ENCODE data around the gene ZNF26. TPM values are rescaled to one million over a fixed set of nuclear protein-coding genes. Genes with fewer than 3 reads are reported as not detected.
"Not testable (repeated sequence)": the region's sequence is repeated elsewhere in the genome, so short reads cannot be mapped to it uniquely, and the experiment has no call there.

ZNF26 gene
- polyA plus RNA-seq, 10 donors, result 6.8 to 11.3 (median 7.8) TPM

DNA sequence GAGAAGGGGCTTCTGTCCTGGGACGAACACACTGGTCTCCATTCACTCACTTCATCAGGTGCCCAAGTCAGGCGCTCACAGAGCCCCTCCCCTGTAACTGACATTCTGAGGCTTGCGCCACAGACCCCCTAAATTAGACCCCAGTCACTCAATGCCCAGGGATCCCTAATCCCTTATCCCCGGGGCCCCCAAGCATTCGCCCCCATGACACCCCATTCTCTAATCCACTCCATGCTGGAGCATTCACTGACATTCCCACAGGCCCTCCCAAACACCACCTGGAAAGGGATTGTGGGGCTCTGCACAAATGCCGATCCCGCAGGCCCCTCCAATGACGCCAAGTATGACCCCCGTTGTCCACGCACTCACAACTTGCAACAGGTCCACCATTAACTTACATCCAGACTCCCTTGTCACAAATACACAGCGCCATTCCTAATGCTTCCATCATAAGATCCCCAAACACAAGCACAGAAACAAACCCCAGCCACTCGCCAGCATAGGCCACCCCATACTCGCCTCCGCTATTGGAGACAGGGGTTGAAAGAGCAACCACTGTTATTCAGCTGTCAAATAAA, 31.6 kb upstream of the ZNF26 start:
- DNase-seq, result peak in 1 of 3 donors; percentile 2

DNA sequence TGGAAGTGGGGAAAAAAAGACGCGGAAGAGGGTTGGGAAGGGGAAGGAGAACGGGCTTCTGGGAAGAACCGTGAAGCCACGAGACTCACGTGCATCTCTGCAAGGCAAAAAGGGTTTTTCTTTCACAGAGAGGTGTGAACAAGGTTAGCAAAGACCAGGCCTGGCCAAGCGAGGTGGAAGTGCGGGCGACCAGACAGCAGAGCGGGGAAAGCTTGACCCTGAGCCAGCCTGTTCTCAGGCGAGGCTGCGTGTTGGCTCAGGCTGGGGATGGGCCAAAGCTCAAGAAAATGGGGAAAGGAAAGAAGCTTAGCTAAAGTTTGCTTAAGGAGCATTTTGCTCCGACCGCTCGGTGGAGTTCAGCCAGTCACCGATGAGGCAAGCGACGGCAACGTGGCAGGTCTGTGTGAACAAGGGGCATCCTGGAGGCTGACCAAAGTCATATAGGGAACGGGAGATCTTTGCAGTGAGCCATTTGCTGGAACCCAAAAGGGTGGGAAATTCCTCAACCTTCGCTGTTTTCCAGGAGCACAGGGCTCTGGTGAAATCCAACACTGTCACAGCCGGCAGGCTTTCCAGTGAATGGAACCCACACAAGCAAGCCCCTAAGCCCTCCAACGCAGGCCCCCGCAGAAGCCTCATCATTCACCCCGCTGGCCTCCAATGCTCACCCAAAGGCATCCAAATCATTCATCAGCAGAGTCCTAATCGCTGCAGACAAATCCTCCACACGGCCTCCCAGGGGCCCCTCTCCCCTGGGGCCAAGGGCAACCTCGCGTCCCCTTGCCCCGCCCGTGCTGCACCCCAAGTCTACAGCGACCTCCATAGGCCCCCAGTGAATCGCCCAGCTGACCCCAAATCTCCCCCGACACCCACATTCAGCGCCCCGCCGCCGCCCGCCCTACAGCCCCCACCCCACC, 30.8 kb upstream of the ZNF26 start:
- peak; percentile 53 to 88 (median 74) for DNase-seq

DNA sequence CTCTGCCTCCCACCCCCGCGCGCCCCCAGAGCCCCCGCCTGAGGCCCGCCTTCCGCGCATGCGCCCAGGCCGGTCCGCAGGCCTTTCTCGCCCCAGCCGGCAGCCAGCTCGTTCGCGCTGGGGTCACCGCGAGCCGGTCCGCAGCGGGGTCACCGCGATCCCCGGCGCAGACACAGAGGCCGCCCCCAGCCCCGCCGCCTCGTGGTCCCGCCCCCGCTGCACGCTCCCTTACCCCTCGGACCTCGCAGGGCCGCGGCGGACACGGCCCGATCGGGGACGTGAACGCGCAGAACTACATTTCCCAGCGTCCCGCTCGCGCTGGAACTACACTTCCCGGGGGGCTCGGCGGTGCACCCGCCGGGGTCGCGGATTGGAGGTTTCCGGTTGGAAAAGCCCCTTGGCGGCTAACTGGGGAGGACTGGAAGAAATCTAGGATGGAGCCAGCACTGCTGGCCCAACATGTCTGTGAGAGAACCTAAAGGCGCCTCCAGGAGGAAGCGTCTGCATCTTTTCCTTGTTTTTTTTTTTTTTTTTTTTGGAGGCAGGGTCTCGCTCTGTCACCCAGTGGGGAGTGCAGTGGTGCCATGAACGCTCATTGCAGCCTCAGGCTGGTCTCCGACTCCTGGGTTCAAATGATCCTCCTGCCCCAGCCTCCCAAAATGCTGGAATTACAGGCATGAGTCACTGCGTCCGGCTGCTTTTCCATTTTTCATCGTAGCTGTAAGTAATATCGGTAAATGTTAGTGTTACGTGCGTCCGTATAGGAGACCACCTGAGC, 30.0 kb upstream of the ZNF26 start, which contains the start of gene ZNF605:
Gene ZNF605, minus strand, starts transcription at position 296 of the 778 bp plus-strand sequence. CDS start 10,671 bp downstream, outside the sequence.
- peak; percentile 92 to 98 (median 96) for DNase-seq

DNA sequence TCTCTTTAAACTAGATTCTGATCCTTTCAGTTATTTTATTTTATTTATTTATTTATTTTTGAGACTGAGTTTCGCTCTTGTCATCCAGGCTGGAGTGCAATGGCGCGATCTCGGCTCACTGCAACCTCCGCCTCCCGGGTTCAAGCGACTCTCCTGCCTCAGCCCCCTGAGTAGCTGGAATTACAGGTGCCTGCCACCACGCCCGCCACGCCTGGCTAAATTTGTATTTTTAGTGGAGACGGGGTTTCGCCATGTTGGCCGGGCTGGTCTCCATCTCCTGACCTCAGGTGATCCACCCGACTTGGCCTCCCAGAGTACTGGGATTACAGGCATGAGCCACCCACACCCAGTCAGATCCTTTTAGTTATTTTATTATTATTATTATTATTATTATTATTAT, 24.4 kb upstream of the ZNF26 start:
- DNase-seq, result not testable (repeated sequence)

DNA sequence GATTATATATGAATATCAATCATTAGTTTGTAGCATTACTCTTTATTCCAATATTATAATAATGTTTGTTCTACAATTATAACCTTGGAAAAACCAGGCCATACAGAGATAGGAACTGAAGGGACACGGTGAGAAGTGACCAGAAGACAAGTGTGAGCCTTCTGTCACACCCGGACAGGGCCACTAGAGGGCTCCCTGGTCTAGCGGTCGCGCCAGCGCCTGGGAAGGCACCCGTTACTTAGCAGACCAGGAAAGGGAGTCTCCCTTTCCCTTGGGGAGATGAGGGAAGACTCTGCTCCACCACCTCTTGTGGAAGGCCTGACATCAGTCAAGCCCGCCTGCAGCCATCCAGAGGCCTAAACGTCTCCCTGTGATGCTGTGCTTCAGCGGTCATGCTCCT, 22.2 kb upstream of the ZNF26 start:
- not testable (repeated sequence) for DNase-seq

DNA sequence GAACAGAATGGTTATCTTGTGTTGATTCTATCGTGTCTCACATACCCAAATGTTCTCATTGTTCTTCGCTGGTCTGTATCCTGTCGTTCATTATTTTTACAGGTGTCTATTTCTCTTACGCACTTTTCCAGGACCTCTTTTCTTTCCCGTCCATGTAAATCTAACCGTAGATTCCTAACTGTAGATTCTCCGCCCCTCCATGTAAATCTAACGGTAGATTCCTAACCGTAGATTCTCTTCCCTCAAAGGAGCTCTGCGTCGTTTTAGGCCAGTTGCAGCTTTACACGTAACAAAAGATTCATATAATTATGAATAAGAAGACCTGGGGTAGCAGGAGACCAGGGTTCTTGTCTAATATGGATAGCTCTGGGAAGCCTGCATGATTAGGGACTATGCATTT, 20.4 kb upstream of the ZNF26 start:
- DNase-seq, result no peak

DNA sequence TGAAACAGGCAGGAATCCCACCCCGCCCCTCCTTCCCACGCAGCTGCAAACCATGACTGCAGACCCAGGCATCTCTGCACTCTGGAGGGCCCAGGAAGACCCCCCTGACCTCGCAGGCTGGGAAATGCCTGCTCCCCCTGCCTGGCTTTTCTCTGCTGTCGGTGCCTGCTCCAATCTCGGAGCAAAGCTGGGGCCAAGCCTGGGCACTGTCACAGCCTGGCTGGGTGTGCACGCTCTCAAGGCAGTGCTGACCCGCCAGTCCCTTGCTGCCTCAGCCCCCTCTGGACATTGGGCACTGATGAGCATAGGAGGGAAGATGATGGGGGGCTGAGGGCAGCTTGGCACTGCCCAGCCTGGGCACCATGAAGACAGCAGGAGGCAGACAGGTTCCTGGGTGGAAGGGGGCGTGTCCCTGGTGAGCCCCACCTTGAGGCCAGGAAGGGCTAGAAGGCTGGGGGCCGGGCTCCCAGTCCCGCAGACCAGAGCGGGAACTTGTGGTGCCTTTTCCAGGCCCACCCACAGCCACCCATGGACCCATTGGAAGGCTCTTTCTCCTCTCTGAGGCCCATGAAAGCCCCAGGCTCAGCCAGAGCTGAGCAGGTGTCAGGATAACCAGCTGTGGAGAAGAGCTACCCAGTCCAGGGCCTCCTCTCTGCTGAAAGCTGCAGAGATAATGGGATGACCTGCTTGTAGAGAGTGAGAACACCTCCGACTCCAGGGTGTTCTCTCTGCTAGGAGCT, 19.3 kb upstream of the ZNF26 start:
- DNase-seq, result no peak

DNA sequence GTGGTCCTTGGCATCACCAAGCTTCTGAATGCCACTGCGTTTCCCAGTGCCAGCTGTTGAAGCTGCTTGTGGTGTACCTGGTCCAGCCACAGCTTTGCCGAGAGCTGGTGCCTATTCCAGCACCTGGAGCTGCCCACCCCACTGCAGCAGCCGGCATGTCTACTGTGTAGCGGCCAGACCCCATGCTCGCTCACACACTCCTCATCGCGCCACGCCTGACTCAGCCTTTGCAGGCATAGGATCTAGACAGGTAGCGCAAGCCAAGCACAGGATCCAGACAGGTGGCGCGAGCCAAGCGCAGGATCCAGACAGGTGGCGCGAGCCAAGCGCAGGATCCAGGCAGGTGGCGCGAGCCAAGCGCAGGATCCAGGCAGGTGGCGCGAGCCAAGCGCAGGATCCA, 18.4 kb upstream of the ZNF26 start:
- DNase-seq, result no peak

DNA sequence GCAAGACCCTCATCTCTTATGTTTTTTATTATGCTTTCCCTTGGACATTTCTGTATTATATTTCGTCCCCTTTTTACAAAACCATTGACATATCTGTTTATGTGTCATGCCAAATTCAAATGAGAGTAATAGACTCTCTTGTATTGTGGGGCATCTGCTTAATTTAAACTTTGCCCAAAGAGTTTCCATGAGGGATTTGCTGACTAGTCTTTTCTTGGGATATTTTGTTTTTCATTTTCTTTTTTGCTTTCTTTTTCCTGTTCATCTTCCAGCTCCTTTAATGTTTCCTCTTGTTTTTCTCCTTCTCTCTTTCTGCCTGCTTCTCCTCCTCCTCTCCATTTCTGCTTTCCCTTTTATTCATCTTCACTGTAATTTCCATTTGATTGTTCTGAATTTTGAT, 13.8 kb upstream of the ZNF26 start:
- DNase-seq, result no peak

DNA sequence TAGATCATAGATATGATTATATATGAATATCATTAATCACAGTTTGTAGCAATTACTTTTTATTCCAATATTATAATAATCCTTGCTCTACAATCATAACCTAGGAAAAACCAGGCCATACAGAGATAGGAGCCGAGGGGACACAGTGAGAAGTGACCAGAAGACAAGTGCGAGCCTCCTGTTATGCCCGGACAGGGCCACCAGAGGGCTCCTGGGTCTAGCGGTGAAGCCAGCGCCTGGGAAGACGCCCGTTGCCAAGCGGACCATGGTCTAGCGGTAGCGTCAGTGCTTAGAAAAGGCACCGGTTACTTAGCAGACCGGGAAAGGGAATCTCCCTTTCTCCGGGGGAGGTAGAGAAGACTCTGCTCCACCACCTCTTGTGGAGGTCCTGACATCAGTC, 9.3 kb upstream of the ZNF26 start:
- not testable (repeated sequence) for DNase-seq

DNA sequence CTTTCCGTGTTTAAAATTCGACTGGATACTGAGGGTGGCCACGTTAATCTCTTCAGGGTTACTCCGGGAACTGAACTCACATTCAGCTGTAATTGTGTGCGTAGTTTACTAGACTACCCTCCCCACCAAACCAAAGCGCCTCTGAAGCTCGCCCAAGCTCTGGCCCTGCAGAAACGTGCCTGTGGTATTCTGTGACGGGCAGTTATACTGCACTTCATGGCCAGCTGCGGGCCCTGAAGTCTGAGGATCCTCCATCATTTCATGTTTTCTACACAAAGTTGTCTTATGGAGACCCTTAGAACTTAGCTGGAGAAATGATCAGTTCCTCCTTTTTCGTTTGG, 688 bp downstream of the ZNF26 start:
- DNase-seq, result no peak

DNA sequence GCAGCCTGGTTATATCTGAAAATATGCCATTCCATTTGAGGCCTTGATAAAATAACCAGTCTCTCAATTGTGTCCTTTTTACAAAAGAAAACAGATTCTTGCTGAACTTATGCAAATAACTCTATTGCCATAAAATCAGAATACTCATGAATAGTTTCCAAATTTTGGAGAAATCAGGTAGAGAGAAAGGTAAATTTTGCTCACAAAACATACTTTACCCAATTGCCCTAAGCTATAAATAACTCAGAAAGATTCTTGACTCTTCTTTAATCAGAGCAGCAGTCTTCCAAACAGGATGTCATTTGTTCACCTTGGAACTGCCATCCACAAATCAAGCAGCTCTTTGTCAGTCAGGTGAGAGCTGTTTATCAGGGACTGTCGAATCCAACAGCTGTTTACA, 12.6 kb downstream of the ZNF26 start:
- DNase-seq, result no peak

DNA sequence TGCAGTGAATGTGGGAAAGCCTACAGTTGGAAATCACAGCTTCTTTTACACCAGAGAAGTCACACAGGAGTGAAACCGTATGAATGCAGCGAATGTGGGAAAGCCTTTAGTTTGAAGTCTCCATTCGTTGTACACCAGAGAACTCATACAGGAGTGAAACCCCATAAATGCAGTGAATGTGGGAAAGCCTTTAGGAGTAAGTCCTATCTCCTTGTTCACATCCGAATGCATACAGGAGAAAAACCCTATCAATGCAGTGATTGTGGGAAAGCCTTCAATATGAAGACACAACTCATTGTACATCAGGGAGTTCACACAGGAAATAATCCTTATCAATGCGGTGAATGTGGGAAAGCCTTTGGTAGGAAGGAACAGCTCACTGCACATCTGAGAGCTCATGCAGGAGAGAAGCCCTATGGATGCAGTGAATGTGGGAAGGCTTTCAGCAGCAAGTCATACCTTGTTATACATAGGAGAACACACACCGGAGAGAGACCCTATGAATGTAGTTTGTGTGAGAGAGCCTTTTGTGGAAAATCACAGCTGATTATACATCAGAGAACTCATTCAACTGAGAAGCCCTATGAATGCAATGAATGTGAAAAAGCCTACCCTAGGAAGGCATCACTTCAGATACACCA, 24.6 kb downstream of the ZNF26 start:
- peak in 1 of 3 donors; percentile 7 for DNase-seq

DNA sequence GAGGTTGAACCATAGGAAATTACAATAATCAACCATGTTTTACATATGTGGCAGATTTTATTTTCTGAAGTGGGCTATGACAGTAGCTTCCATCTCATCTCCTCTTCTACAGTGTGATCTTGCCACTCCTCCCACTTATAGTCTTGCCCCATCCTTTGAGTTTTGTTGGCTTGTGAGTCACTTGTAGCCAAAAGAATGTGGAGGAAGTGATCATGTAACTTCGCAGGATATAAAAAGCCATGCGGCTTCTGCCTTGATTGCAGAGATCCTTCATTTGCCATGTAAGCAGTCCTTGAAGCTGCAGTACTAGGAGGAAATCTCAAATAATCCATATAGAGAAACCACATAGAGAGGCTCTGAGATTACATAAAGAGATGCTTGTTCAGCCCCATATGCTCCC, 37.4 kb downstream of the ZNF26 start:
- no peak for DNase-seq

DNA sequence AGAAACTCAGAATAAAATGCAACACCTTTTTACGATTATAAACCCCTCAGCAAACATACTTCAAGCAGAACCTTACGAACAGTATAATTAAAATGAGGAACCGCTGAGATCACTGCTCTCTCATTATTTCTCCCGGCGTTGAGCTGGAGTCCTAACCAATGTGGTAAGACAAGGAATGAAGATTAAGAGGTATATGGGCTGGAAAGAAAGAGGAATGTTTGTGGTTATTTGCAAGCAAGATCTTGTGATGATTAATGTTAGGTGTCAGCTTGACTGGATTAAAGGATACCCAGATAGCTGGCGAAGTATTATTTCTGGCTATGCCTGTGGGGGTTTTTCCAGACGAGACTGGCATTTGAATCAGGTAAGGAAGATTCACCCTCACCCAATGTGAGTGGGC, 40.8 kb downstream of the ZNF26 start:
- no peak for DNase-seq

DNA sequence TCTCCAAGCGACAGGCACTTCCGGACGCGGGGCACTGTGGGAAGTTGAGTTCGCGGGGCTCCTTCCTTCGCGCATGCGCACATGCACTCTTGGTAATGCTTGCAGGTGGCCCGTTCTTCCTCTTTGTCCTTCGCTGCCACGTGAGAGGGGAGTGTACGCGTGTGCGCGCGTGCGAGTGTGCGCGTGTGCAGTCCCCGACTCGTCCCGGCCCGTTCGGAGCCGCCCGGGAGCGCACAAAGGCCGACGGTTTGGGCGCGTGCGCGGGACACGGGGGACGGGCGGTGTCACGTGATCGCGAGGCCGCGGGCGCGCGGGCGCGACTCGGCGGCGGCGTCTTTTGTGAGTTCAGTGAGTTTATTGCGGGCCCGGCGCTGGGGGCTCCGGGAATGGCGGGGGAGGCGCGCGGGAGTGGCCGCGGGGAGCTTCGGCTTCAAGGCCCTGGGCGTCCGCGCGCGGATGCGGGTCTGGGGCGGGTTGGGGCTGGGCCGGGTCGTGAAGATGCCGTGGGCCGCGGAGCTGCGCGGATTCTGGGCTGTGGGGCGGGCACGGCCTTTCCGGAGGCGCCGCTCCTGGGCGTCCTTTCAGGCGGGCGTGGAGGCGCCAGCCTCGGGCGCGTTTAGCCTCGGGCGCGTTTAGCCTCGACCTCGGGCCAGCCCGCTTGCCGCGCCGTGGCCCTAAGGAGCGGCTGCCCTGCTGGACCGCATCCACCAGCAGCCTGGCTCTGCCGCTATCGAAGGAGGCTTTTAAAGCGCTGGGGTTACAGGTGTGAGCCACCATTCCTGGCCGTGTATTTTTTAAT, 51.2 kb downstream of the ZNF26 start, which contains the start of gene ZNF84:
Gene ZNF84, plus strand, starts transcription at position 303 of the 799 bp plus-strand sequence. CDS start 3,959 bp downstream, outside the sequence.
- peak; percentile 98 to 99 (median 98) for DNase-seq

DNA sequence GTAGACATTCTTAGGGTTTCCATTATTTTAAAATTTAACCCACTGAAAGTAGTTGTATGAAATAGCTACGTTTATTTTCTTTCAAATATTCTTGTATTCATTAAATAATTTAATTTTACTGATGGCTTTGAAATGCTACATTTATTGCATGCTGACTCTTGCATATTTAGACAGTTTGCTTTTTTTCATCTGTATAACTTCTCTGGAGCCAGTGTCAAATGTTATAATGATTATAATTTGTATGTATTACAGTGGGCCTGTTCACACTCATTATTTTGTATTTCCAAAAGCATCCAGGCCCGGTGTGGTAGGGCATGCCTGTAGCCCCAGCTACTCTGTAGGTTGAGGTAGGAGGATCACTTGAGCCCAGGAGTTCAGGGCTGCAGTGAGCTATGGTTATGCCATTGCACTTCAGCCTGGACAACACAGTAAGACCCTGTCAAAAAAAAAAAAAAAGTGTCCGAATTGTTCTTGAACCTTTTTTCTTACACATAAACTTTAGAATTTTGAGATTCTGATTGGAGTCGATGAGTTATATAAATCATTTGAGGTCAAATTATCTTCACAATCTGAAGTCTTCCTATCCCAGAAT, 52.0 kb downstream of the ZNF26 start:
- DNase-seq, result no peak

DNA sequence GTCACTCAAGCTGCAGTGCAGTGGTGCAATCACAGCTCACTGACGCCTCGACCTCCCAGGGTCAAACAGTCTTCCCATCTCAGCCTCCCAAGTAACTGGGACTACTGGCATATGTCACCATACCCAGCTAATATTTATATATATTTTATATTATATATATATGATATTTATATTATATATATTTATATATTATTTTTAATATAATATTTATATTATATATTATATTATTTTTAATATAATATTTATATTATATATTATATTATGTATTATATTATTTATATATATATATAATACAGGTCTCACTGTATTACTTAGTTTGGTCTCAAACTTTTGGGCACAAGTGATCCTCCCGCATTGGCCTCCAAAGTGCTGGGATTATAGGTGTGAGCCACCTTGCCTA, 60.5 kb downstream of the ZNF26 start:
- no peak for DNase-seq

DNA sequence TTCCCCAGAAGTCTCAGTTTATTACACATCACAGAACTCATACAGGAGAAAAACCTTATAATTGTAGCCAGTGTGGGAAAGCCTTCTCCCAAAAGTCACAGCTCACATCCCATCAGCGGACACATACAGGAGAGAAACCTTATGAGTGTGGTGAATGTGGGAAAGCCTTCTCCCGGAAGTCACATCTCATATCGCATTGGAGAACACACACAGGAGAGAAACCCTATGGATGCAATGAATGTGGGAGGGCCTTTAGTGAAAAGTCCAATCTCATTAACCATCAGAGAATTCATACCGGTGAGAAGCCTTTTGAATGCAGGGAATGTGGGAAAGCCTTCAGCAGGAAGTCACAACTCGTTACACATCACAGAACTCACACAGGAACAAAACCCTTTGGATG, 71.3 kb downstream of the ZNF26 start:
- no peak for DNase-seq
